GM12878 (cell line): ENCODE results near the gene DAO. TPM values are rescaled to one million over a fixed set of nuclear protein-coding genes. Genes with fewer than 3 reads are reported as not detected.

Experiments
- ATAC-seq: fragments of 200-7000 bp; cut with Tn5 transposase; 3 replicates; pipeline ENCODE4 v1.9.1; 2020; ENCODE audit warnings: mild to moderate bottlenecking, moderate library complexity
- BruUV-seq: library from RNA; stranded (reverse); fragments of 400-500 nt; replicated peaks from 2 replicates; lab custom pipeline; 2021; lab: Mats Ljungman, UMichigan
- CTCF ChIA-PET: fragments of 300-600 bp; sonication (Branson Sonifier 250); formaldehyde crosslinking; extraction: SDS; loops from one replicate; lab custom pipeline; 2021; ENCODE audit warnings: inconsistent platforms; lab: Yijun Ruan, JAX
- POLR2A ChIA-PET: fragments of 350-600 bp; formaldehyde crosslinking; extraction: SDS; loops from one replicate; lab custom pipeline; 2021; ENCODE audit warnings: inconsistent platforms; lab: Charles Lee
- RAD21 ChIA-PET: fragments of 300-600 bp; sonication (Branson Sonifier 250); formaldehyde crosslinking; loops from one replicate; lab custom pipeline; 2023; ENCODE audit warnings: antibody characterized with exemption; ENCODE audit not compliant: unreplicated experiment; lab: Charles Lee
- SMC1A ChIA-PET: fragments of 300-600 bp; sonication (Branson Sonifier 250); formaldehyde crosslinking; loops from one replicate; lab custom pipeline; 2023; ENCODE audit not compliant: unreplicated experiment, uncharacterized antibody; lab: Charles Lee
- DNase-seq: peaks from one replicate; pipeline ENCODE4 v3.0.0-alpha.2; 2011; ENCODE audit warnings: low read depth, low spot score
- FAIRE-seq: peaks from 3 replicates; lab custom pipeline; 2011; peaks lifted over from hg19 to GRCh38; lab: Jason Lieb, UNC
- H2AFZ ChIP-seq: 2 replicates; pipeline ENCODE4 v1.6.0; 2011; ENCODE audit warnings: low read depth, low read length, control low read depth; ENCODE audit not compliant: control insufficient read depth
- H3K27ac ChIP-seq: 2 replicates; pipeline ENCODE4 v1.5.1; 2011; ENCODE audit warnings: control low read depth; ENCODE audit not compliant: control insufficient read depth, insufficient read depth
- H3K27me3 ChIP-seq, 2 experiments: replicated peaks in 1 of 2; 2 replicates each; pipeline versions ENCODE4 v1.6.0 to v1.6.1; 2011; ENCODE audit warnings: low read length in 1 of 2; ENCODE audit not compliant: control insufficient read depth in 2 of 2, insufficient read depth in 2 of 2
- H3K36me3 ChIP-seq, 2 experiments: 2 replicates each; pipeline ENCODE4 v1.5.1; 2011; ENCODE audit warnings: low read length in 1 of 2; ENCODE audit not compliant: control insufficient read depth in 2 of 2, insufficient read depth in 2 of 2
- H3K4me1 ChIP-seq: 2 replicates; pipeline ENCODE4 v1.6.1; 2011; ENCODE audit warnings: mild to moderate bottlenecking, low read length, moderate library complexity, mixed read lengths; ENCODE audit not compliant: control insufficient read depth, insufficient read depth
- H3K4me2 ChIP-seq: 2 replicates; pipeline ENCODE4 v1.6.0; 2011; ENCODE audit warnings: control low read depth; ENCODE audit not compliant: control insufficient read depth, insufficient read depth
- H3K4me3 ChIP-seq: fragments of 200-600 bp; sonication (generic); 2 replicates; pipeline ENCODE4 v1.5.1; 2016
- H3K79me2 ChIP-seq: 2 replicates; pipeline ENCODE4 v1.6.0; 2011; ENCODE audit warnings: low read length; ENCODE audit not compliant: control insufficient read depth, insufficient read depth
- H3K9ac ChIP-seq: 2 replicates; pipeline ENCODE4 v1.8.0; 2011; ENCODE audit warnings: low read length, control low read depth, mixed read lengths; ENCODE audit not compliant: control insufficient read depth, insufficient read depth
- H3K9me3 ChIP-seq: replicated peaks from 3 replicates; pipeline ENCODE4 v1.5.1; 2011; ENCODE audit warnings: mild to moderate bottlenecking, low read length; ENCODE audit not compliant: control insufficient read depth, insufficient read depth
- H4K20me1 ChIP-seq: 2 replicates; pipeline ENCODE4 v1.6.0; 2011; ENCODE audit not compliant: control insufficient read depth, insufficient read depth
- BHLHE40 ChIP-seq, 2 experiments: fragments of 450-650 bp in 1 of 2; IDR thresholded peaks; 2 replicates each; pipeline ENCODE4 v1.6.1; 2011 to 2017; ENCODE audit warnings: low read depth in 2 of 2, borderline replicate concordance in 1 of 2, improper control_type of control experiment in 1 of 2, low read length in 1 of 2, mild to moderate bottlenecking in 1 of 2
- JUNB ChIP-seq: IDR thresholded peaks from 2 replicates; pipeline ENCODE4 v1.6.1; 2016; ENCODE audit warnings: antibody characterized with exemption, mild to moderate bottlenecking
- NR2C1 ChIP-seq: fragments of 450-650 bp; IDR thresholded peaks from 2 replicates; pipeline ENCODE4 v1.6.1; 2017; ENCODE audit warnings: antibody characterized with exemption, mild to moderate bottlenecking, moderate library complexity
- RAD51 ChIP-seq: fragments of 450-650 bp; IDR thresholded peaks from 2 replicates; pipeline ENCODE4 v1.6.1; 2016; ENCODE audit warnings: moderate library complexity, mild to moderate bottlenecking, inconsistent platforms
- RB1 ChIP-seq: fragments of 450-650 bp; formaldehyde crosslinking; IDR thresholded peaks from 2 replicates; pipeline ENCODE4 v1.6.1; 2017; ENCODE audit warnings: mild to moderate bottlenecking, borderline replicate concordance
- RUNX3 ChIP-seq: IDR thresholded peaks from 2 replicates; pipeline ENCODE4 v1.6.1; 2012; ENCODE audit warnings: low read length, inconsistent platforms
- TAF1 ChIP-seq: IDR thresholded peaks from 2 replicates; pipeline ENCODE4 v1.6.1; 2011; ENCODE audit warnings: mild to moderate bottlenecking, low read depth, low read length, borderline replicate concordance
- TARDBP ChIP-seq: IDR thresholded peaks from 2 replicates; pipeline ENCODE4 v1.6.1; 2016; ENCODE audit warnings: borderline replicate concordance
- TBL1XR1 ChIP-seq: IDR thresholded peaks from 2 replicates; pipeline ENCODE4 v1.6.1; 2012; ENCODE audit warnings: low read depth, low read length, improper control_type of control experiment
- ZNF207 ChIP-seq: fragments of 450-650 bp; IDR thresholded peaks from 2 replicates; pipeline ENCODE4 v1.6.1; 2014; ENCODE audit warnings: antibody characterized with exemption, mild to moderate bottlenecking, borderline replicate concordance
- WGBS: methylation state at CpG from one replicate; pipeline ENCODE4 v1.1.6; 2016; ENCODE audit warnings: low lambda C conversion rate; ENCODE audit not compliant: insufficient replicate concordance, insufficient coverage; ENCODE audit errors: missing lambda C conversion rate; 5-methylcytosine and 5-hydroxymethylcytosine counted together
- in situ Hi-C: fragments of 300-500 bp; cut with MboI; formaldehyde crosslinking; loops from 9 replicates; pipeline ENCODE4 v1.14.3; 2018; ENCODE audit warnings: mixed read lengths
- intact Hi-C: fragments of 100-400 bp; cut with micrococcal nuclease; formaldehyde crosslinking; loops from one replicate; pipeline ENCODE4 v1.14.2; 2022; ENCODE audit not compliant: unreplicated experiment
- polyA plus RNA-seq, 11 experiments: library from polyadenylated mRNA; depleted of rRNA in 4 of 11; unstranded in 6 of 11; stranded (reverse) in 5 of 11; fragments of >200 nt; fragmentation: Nextera tagmentation in 4 of 11; fragmentation: Illumina TruSeq in 1 of 11; extraction: Ambion mirVana in 4 of 11; extraction: Trizol in 1 of 11; gene quantifications; 1 replicate in 1 of 11; 2 replicates in 10 of 11; pipeline versions ENCODE4 v1.2.1 to v1.2.3, GENCODE V29; 2011 to 2016; ENCODE audit warnings: inconsistent platforms in 2 of 11, missing spikeins in 2 of 11, low read depth in 1 of 11
- total RNA-seq, 4 experiments: library from RNA; depleted of rRNA in 3 of 4; stranded (reverse); fragments of >200 nt in 3 of 4; fragmentation: Illumina TruSeq in 1 of 4; extraction: Trizol in 1 of 4; gene quantifications; 2 replicates each; pipeline versions ENCODE4 v1.2.1 to v1.2.3, GENCODE V29; 2013 to 2021
- TF ChIP-seq, protein P1 (sequence below): fragments of 450-650 bp; IDR thresholded peaks from 2 replicates; pipeline ENCODE4 v1.6.1; 2014; ENCODE audit warnings: mild to moderate bottlenecking

Gene DAO
- total and polyA plus RNA-seq, 10 of the 15 experiments (the other 5 are each of a cell fraction or from before 2014, with no cell fraction given), result 0.15 TPM; not detected in 9

GRCh38 chr12:108842361-108842760 is 37.5 kb upstream of the DAO start:
- DNase-seq, result no peak
- Histone ChIP-seq H3K27ac (no peak overlapping the region), H3K9ac (no peak overlapping the region), H3K4me2 (no peak overlapping the region), H3K4me1 (peaks cover 21% of the 10 kb centered on the region), H3K9me3 (no peaks in the 10 kb centered on the region; the same call in 2 of the 3 replicates), H2AFZ (no peak overlapping the region), H3K36me3 (peaks cover 7 to 10% of the 10 kb centered on the region in 2 experiments; a peak in 3 of 4 replicates), H3K4me3 (no peak overlapping the region), H4K20me1 (no peaks in the 10 kb centered on the region), H3K79me2 (peaks cover 36% of the 10 kb centered on the region)
- WGBS, result 94% methylated on average over 6 of the region's 6 CpGs
- ChIA-PET CTCF (interaction anchor here (0.7 to 0.8 kb wide), 2 partner anchors 9 to 38 kb away, joined by 3 read pairs; no protein-coding TSS in a partner anchor), RAD21 (no interaction called here), SMC1A (interaction anchor here (1.0 to 1.1 kb wide), 3 partner anchors 10 to 178 kb away, joined by 3 to 6 read pairs (median 4); no protein-coding TSS in a partner anchor), POLR2A (no interaction called here)
- in situ Hi-C loops, result no loop called here
- intact Hi-C loops, result no loop called here
- no peak for ATAC-seq
- FAIRE-seq, result no peak
- BruUV-seq, result no TSS peak
- no peak for TF ChIP-seq JUNB
- TF ChIP-seq TARDBP, result no peak
- TF ChIP-seq RAD51, result no peak
- TF ChIP-seq ZNF207, result no peak
- TF ChIP-seq BHLHE40 (IDR thresholded peaks at IDR 0.05; ENCODE audit: borderline replicate concordance in 1 of 2, low read depth in 2 of 2, low read length in 1 of 2), result no peak
- TF ChIP-seq TBL1XR1, result no peak
- TF ChIP-seq TAF1, result no peak
- no peak for TF ChIP-seq RB1
- TF ChIP-seq NR2C1, result no peak
- TF ChIP-seq, protein P1, sequence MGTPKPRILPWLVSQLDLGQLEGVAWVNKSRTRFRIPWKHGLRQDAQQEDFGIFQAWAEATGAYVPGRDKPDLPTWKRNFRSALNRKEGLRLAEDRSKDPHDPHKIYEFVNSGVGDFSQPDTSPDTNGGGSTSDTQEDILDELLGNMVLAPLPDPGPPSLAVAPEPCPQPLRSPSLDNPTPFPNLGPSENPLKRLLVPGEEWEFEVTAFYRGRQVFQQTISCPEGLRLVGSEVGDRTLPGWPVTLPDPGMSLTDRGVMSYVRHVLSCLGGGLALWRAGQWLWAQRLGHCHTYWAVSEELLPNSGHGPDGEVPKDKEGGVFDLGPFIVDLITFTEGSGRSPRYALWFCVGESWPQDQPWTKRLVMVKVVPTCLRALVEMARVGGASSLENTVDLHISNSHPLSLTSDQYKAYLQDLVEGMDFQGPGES, result no peak
- TF ChIP-seq RUNX3, result no peak
- TF ChIP-seq, all 136 proteins: peak for 0
- H3K27me3 ChIP-seq, result no peaks in the 10 kb centered on the region
